Measurements from ENCODE around the gene CLSTN2. TPM values are rescaled to one million over a fixed set of nuclear protein-coding genes. Genes with fewer than 3 reads are reported as not detected.

CLSTN2 gene
- total RNA-seq, 2 donors from 2014 or later = 3.5 to 60.3 TPM

DNA sequence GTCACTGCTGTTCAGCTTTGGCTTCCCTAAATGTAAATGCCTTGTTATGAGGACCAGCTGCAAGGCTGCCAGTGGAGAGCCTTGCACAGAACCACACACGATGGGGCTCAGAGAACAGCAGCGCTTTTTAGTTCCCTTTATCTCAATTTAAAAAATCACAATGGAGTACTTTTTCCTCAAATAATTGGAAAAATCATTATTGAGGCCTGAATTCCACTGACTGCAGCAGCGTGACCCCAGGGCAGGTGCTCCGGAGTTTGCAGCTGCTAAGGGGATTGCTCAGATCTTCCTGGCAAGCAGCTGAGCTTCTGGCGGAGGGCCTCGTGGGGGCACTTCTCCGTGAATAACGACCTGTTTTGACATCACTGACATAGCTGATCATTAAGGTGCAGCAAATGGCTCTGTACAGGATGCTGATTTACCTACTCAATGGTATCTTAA lies 497.3 kb downstream of the CLSTN2 start:
- TF ChIP-seq, protein P1, sequence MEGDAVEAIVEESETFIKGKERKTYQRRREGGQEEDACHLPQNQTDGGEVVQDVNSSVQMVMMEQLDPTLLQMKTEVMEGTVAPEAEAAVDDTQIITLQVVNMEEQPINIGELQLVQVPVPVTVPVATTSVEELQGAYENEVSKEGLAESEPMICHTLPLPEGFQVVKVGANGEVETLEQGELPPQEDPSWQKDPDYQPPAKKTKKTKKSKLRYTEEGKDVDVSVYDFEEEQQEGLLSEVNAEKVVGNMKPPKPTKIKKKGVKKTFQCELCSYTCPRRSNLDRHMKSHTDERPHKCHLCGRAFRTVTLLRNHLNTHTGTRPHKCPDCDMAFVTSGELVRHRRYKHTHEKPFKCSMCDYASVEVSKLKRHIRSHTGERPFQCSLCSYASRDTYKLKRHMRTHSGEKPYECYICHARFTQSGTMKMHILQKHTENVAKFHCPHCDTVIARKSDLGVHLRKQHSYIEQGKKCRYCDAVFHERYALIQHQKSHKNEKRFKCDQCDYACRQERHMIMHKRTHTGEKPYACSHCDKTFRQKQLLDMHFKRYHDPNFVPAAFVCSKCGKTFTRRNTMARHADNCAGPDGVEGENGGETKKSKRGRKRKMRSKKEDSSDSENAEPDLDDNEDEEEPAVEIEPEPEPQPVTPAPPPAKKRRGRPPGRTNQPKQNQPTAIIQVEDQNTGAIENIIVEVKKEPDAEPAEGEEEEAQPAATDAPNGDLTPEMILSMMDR (IDR thresholded peaks at IDR 0.05) = no peak
- TF ChIP-seq POLR2A (IDR thresholded peaks at IDR 0.05) = no peak
- no peak for TF ChIP-seq POLR2AphosphoS5 (IDR thresholded peaks at IDR 0.05)
- Histone ChIP-seq H3K36me3 (no peaks in the 10 kb centered on the region), H3K27ac (no peak overlapping the region), H3K4me3 (no peak overlapping the region), H3K9me3 (no peaks in the 10 kb centered on the region), H3K27me3 (replicated peaks; ENCODE audit: insufficient read depth) (no peaks in the 10 kb centered on the region), H3K4me1 (replicated peaks) (no peaks in the 10 kb centered on the region)
- 54% methylated on average over 8 of the region's 8 CpGs for WGBS
- intact Hi-C loops (cut with DNase I) = no loop called here
- no peak for DNase-seq (ENCODE audit: low spot score)

DNA sequence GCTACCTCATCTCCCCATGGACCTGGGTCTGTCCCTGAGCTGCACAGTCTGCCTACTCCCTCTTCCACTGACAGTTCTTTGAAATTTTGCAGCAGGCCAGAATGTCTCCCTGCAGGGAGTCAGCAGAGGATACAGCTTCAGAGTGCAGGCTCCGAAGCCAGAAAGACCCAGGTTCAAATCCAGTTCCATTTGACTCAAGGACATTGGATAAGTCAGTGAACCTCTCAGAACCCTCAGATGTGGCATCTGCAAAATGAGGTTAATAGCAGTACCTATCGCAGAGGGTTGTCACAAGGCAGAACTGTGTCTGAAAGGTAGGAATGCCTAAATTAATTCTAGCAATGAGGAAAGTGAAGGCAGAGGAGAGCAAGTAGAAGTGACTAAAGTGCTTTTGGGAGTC lies 498.4 kb downstream of the CLSTN2 start:
- no peaks in the 10 kb centered on the region for H3K27me3 ChIP-seq (replicated peaks; ENCODE audit: insufficient read depth)
- H3K4me1 ChIP-seq (replicated peaks) = no peaks in the 10 kb centered on the region
- H3K36me3 ChIP-seq = no peaks in the 10 kb centered on the region
- intact Hi-C loops (cut with DNase I) = no loop called here
- WGBS = 97% methylated on average over 2 of the region's 2 CpGs
- DNase-seq (ENCODE audit: low spot score) = no peak
- no peak overlapping the region for H3K27ac ChIP-seq
- no peaks in the 10 kb centered on the region for H3K9me3 ChIP-seq
- H3K4me3 ChIP-seq = no peak overlapping the region
- TF ChIP-seq POLR2AphosphoS5 (IDR thresholded peaks at IDR 0.05) = no peak
- TF ChIP-seq, protein P1 (IDR thresholded peaks at IDR 0.05) = no peak
- TF ChIP-seq POLR2A (IDR thresholded peaks at IDR 0.05) = no peak

DNA sequence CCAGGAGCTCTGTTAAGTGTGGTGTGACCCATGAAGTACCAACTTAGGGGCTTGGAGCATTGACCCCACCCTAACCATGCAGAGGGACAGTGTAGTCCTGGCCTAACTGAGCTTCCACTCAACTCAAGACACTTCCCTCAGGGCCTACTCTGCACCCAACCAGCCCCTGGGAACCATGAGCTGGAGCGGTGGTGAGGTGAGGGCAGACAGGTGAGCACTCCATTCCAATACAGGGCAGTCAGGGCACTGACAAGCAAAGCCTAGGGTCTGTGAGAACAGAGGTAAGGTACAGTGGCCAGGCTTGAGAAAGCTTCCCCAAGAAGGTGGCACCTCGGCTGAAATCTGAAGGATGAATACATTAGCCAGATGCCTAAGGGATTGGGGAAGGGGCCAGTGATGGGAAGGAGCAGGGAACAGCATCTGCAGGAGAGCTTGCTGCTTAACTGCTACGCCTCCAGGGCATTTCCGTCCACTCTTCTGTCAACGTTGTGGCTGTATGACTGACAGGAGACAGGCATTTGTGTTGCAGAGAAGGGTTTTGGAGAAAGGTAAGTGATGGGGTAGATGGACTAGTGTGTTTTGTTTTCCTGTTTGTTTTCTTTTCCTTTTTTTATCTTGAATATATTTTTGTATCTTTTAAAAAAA lies 499.4 kb downstream of the CLSTN2 start:
- H3K27me3 ChIP-seq (replicated peaks; ENCODE audit: insufficient read depth) = no peaks in the 10 kb centered on the region
- no peak overlapping the region for H3K4me3 ChIP-seq
- 81% methylated on average over 5 of the region's 5 CpGs for WGBS
- no peak for TF ChIP-seq POLR2AphosphoS5 (IDR thresholded peaks at IDR 0.05)
- TF ChIP-seq, protein P1 (IDR thresholded peaks at IDR 0.05) = no peak
- TF ChIP-seq POLR2A (IDR thresholded peaks at IDR 0.05) = no peak
- DNase-seq (ENCODE audit: low spot score) = no peak
- intact Hi-C loops (cut with DNase I) = no loop called here
- H3K9me3 ChIP-seq = no peaks in the 10 kb centered on the region
- H3K27ac ChIP-seq = no peak overlapping the region
- no peaks in the 10 kb centered on the region for H3K4me1 ChIP-seq (replicated peaks)
- H3K36me3 ChIP-seq = no peaks in the 10 kb centered on the region

DNA sequence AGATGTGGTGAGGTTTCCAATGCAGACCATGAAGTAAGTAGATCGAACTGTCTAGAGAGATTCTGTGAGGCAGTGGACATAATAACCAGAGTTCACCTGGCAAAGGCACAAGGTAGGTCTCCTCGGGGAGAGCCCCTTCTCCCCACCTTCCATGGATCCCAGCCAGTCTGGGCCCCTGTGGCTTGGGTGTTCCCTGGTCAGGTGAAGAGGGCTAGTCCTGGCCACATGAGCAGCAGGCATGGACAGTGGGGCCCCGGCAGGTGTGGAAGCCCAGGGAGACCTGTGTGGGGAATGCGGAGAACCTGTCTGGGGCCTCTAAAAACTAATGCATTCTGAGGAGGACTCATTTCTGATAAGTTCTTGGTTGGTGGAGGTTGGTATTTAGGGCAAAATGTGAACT lies 501.4 kb downstream of the CLSTN2 start:
- H3K27me3 ChIP-seq (replicated peaks; ENCODE audit: insufficient read depth) = no peaks in the 10 kb centered on the region
- no peaks in the 10 kb centered on the region for H3K36me3 ChIP-seq
- H3K27ac ChIP-seq = no peak overlapping the region
- no peak for DNase-seq (ENCODE audit: low spot score)
- no peaks in the 10 kb centered on the region for H3K9me3 ChIP-seq
- TF ChIP-seq POLR2A (IDR thresholded peaks at IDR 0.05) (no peak), POLR2AphosphoS5 (IDR thresholded peaks at IDR 0.05) (no peak)
- TF ChIP-seq, protein P1 (IDR thresholded peaks at IDR 0.05) = no peak
- intact Hi-C loops (cut with DNase I) = no loop called here
- H3K4me1 ChIP-seq (replicated peaks) = no peaks in the 10 kb centered on the region
- no peak overlapping the region for H3K4me3 ChIP-seq
- WGBS = 89% methylated on average over 4 of the region's 4 CpGs

All from prostate gland (tissue), 2 donors.